ENCODE results near the gene TMEM63B.

DNA sequence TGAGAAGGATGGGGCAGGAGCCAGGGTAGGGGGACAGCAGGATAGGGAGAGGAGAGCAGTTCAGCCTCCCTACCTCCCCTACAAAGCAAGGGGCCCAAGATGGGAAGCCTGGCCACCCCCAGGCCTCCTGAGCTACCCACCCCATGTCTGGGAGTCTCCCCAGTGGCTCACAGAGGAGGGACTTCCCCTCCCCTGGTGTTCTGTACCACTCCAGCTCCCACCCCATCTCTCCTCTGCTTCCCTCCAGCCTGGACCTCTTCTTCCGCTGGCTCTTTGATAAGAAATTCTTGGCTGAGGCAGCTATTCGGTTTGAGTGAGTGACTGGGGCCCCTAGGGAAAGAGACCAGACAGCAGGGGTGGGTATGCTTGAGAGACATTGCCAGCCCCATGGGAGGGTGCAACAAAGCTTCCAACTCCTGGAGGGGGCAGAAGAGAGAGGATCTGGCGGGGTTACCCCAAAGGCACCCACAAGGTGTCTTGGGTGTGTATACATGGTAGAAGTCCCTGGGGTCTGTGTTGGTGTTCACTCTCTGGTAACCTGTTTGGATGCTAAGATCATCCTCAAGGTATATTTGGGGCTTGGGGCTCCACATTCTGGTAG, 23.1 kb downstream of the TMEM63B start:
- TF ChIP-seq, protein P1, sequence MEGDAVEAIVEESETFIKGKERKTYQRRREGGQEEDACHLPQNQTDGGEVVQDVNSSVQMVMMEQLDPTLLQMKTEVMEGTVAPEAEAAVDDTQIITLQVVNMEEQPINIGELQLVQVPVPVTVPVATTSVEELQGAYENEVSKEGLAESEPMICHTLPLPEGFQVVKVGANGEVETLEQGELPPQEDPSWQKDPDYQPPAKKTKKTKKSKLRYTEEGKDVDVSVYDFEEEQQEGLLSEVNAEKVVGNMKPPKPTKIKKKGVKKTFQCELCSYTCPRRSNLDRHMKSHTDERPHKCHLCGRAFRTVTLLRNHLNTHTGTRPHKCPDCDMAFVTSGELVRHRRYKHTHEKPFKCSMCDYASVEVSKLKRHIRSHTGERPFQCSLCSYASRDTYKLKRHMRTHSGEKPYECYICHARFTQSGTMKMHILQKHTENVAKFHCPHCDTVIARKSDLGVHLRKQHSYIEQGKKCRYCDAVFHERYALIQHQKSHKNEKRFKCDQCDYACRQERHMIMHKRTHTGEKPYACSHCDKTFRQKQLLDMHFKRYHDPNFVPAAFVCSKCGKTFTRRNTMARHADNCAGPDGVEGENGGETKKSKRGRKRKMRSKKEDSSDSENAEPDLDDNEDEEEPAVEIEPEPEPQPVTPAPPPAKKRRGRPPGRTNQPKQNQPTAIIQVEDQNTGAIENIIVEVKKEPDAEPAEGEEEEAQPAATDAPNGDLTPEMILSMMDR (conservative IDR thresholded peaks at IDR 0.05 in 1 of 2, IDR thresholded peaks at IDR 0.05 in 1 of 2; ENCODE audit: extremely low read depth in 1 of 2, insufficient read depth in 1 of 2, low read depth in 1 of 2, low read length in 2 of 2) = no peak
- no peak for TF ChIP-seq EZH2 (IDR thresholded peaks at IDR 0.05; ENCODE audit: borderline replicate concordance, low read length)

Measured in mammary epithelial cell (primary cell).